Gastroesophageal sphincter (tissue), 4 donors: ENCODE measurements around the gene TRIM74. TPM values are rescaled to one million over a fixed set of nuclear protein-coding genes. Genes with fewer than 3 reads are reported as not detected.
"Not testable (repeated sequence)": the region's sequence is repeated elsewhere in the genome, so short reads cannot be mapped to it uniquely, and the experiment has no call there.

ENCODE experiments used
- ATAC-seq: fragments of 150-250 bp; one replicate; pipeline ENCODE4 v1.9.1; 2016; ENCODE audit warnings: mild to moderate bottlenecking, moderate library complexity
- H3K27ac ChIP-seq, 4 donors: fragments of 200-600 bp; sonication (generic) in 3 of 4; 1 replicate in 3 of 4; 2 replicates in 1 of 4; pipeline ENCODE4 v1.5.1; 2016 to 2019
- H3K27me3 ChIP-seq: fragments of 200-600 bp; sonication (generic); one replicate; pipeline ENCODE4 v1.5.1; 2019
- H3K36me3 ChIP-seq, 2 donors: fragments of 200-600 bp; sonication (generic); one replicate each; pipeline ENCODE4 v1.5.1; 2019; ENCODE audit warnings: control low read depth in 1 of 2
- H3K4me1 ChIP-seq, 3 donors: fragments of 200-600 bp; sonication (generic); 1 replicate in 2 of 3; 2 replicates in 1 of 3; pipeline ENCODE4 v1.5.1; 2016 to 2019; ENCODE audit warnings: control low read depth in 2 of 3
- H3K4me3 ChIP-seq, 2 donors: fragments of 200-600 bp; sonication (generic); one replicate each; pipeline ENCODE4 v1.5.1; 2019; ENCODE audit warnings: mild to moderate bottlenecking in 1 of 2, moderate library complexity in 1 of 2
- H3K9me3 ChIP-seq, 3 donors: fragments of 200-600 bp; sonication (generic); one replicate each; pipeline ENCODE4 v1.5.1; 2017 to 2019; ENCODE audit warnings: control low read depth in 2 of 3
- POLR2A ChIP-seq, 2 donors: fragments of 450-650 bp; IDR thresholded peaks; one replicate each; pipeline ENCODE4 v1.6.1; 2017; ENCODE audit warnings: antibody characterized with exemption in 2 of 2, mild to moderate bottlenecking in 2 of 2, moderate library complexity in 1 of 2
- POLR2AphosphoS5 ChIP-seq: sonication (generic); formaldehyde crosslinking; IDR thresholded peaks from one replicate; pipeline ENCODE4 v1.6.1; 2017; ENCODE audit warnings: antibody characterized with exemption
- WGBS, 2 donors: methylation state at CpG; one replicate each; pipeline ENCODE4 v1.1.5; 2018; ENCODE audit warnings: low coverage in 1 of 2; 5-methylcytosine and 5-hydroxymethylcytosine counted together
- total RNA-seq, 4 donors: library from RNA; depleted of rRNA; stranded (reverse); fragments of >200 nt; gene quantifications; one replicate each; pipeline ENCODE4 v1.1.0, GENCODE V29; 2016

TRIM74 gene
- 1 to 10 TPM in 1 of 4 donors, not detected in 3; 2.6 TPM for total RNA-seq

- H3K4me3 ChIP-seq, H3K27ac ChIP-seq, H3K36me3 ChIP-seq, H3K4me1 ChIP-seq, H3K27me3 ChIP-seq, ATAC-seq, H3K9me3 ChIP-seq: not testable (repeated sequence)
- 67 to 83% methylated on average over 12 to 15 of the region's 36 CpGs for WGBS, 2 donors
These were observed at the start of gene TRIM74 for GRCh38 chr7:72968980-72969516. Gene TRIM74 (minus strand): TSS chr7:72969466. CDS start chr7:72966157, 3,309 bp downstream.

- not testable (repeated sequence) for H3K9me3 ChIP-seq, H3K36me3 ChIP-seq, H3K27me3 ChIP-seq, ATAC-seq
- peaks cover 0 to 12% (median 3%) of the 10 kb centered on the region in 3 donors for H3K4me1 ChIP-seq
- peak overlapping the region in 1 of 2 donors; percentile 61 for H3K4me3 ChIP-seq
- WGBS, 2 donors: 8 to 11% methylated on average over 10 of the region's 10 CpGs
- peak overlapping the region; percentile 62 to 93 (median 86) for H3K27ac ChIP-seq
These were observed 37.2 kb upstream of the TRIM74 start for GRCh38 chr7:73006491-73006890.

GRCh38 chr7:73005693-73006447 is 36.6 kb upstream of the TRIM74 start:
- not testable (repeated sequence) for H3K36me3 ChIP-seq, H3K9me3 ChIP-seq, H3K27me3 ChIP-seq
- H3K4me3 ChIP-seq: peak overlapping the region; percentile 61 to 71
- peak; percentile 95 for TF ChIP-seq POLR2AphosphoS5
- TF ChIP-seq POLR2A (IDR thresholded peaks at IDR 0.05): peak; percentile 81 to 91
- H3K4me1 ChIP-seq: peaks cover 0 to 12% (median 3%) of the 10 kb centered on the region in 3 donors
- WGBS, 2 donors: 1% methylated on average over 16 of the region's 66 CpGs; no CpG with 5 or more reads in 1 of the 2 donors
- peak; percentile 95 for ATAC-seq
- H3K27ac ChIP-seq: peak overlapping the region; percentile 89 to 95 (median 93)

GRCh38 chr7:73005356-73005692 is 36.1 kb upstream of the TRIM74 start:
- peak; percentile 94 for ATAC-seq
- not testable (repeated sequence) for H3K36me3 ChIP-seq, H3K9me3 ChIP-seq, H3K27me3 ChIP-seq
- no CpG with 5 or more reads among the region's 30 CpGs for WGBS, 2 donors
- Histone ChIP-seq H3K4me3 (peak overlapping the region; percentile 61 to 71), H3K4me1 (peaks cover 0 to 12% (median 3%) of the 10 kb centered on the region in 3 donors), H3K27ac (peak overlapping the region; percentile 89 to 95 (median 93))

- no CpG with 5 or more reads among the region's 11 CpGs for WGBS, 2 donors
- not testable (repeated sequence) for ATAC-seq, H3K27ac ChIP-seq, H3K27me3 ChIP-seq, H3K4me3 ChIP-seq, H3K4me1 ChIP-seq, H3K36me3 ChIP-seq, H3K9me3 ChIP-seq
These were observed 28.7 kb upstream of the TRIM74 start for GRCh38 chr7:72997887-72998468.

- H3K4me3 ChIP-seq, H3K27me3 ChIP-seq, H3K36me3 ChIP-seq, H3K4me1 ChIP-seq, H3K27ac ChIP-seq, H3K9me3 ChIP-seq: not testable (repeated sequence)
- ATAC-seq: peak; percentile 43
- no CpG with 5 or more reads among the region's 8 CpGs for WGBS, 2 donors
These were observed 28.2 kb upstream of the TRIM74 start for GRCh38 chr7:72997447-72997846.

- not testable (repeated sequence) for H3K27ac ChIP-seq, H3K4me3 ChIP-seq, H3K4me1 ChIP-seq, ATAC-seq, H3K9me3 ChIP-seq, H3K27me3 ChIP-seq, H3K36me3 ChIP-seq
- 100% methylated on average over 3 of the region's 8 CpGs; no CpG with 5 or more reads in 1 of the 2 donors for WGBS, 2 donors
These were observed 26.2 kb upstream of the TRIM74 start for GRCh38 chr7:72995484-72995883.

GRCh38 chr7:72990146-72990913 is 21.1 kb upstream of the TRIM74 start:
- H3K4me1 ChIP-seq, H3K36me3 ChIP-seq, H3K27ac ChIP-seq, H3K4me3 ChIP-seq, H3K9me3 ChIP-seq, H3K27me3 ChIP-seq: not testable (repeated sequence)
- peak; percentile 60 for ATAC-seq
- WGBS, 2 donors: no CpG with 5 or more reads among the region's 14 CpGs

- not testable (repeated sequence) for H3K4me3 ChIP-seq, H3K36me3 ChIP-seq, H3K27me3 ChIP-seq, H3K9me3 ChIP-seq, H3K27ac ChIP-seq, ATAC-seq, H3K4me1 ChIP-seq
- WGBS, 2 donors: no CpG with 5 or more reads among the region's 11 CpGs
These were observed 12.8 kb upstream of the TRIM74 start for GRCh38 chr7:72982084-72982483.

GRCh38 chr7:72980382-72980781 is 11.1 kb upstream of the TRIM74 start:
- not testable (repeated sequence) for H3K9me3 ChIP-seq, ATAC-seq
- WGBS, 2 donors: no CpG with 5 or more reads among the region's 6 CpGs

GRCh38 chr7:72976434-72976833 is 7.2 kb upstream of the TRIM74 start:
- not testable (repeated sequence) for ATAC-seq, H3K4me1 ChIP-seq, H3K9me3 ChIP-seq, H3K27ac ChIP-seq, H3K36me3 ChIP-seq, H3K4me3 ChIP-seq, H3K27me3 ChIP-seq
- WGBS, 2 donors: 80% methylated on average over 1 of the region's 12 CpGs; no CpG with 5 or more reads in 1 of the 2 donors

More at GRCh38 chr7:72980382-72980781, 11.1 kb upstream of the TRIM74 start:
- H3K27me3 ChIP-seq, H3K4me3 ChIP-seq, H3K27ac ChIP-seq, H3K36me3 ChIP-seq, H3K4me1 ChIP-seq: not testable (repeated sequence)

- H3K9me3 ChIP-seq, H3K27me3 ChIP-seq, ATAC-seq, H3K36me3 ChIP-seq, H3K4me1 ChIP-seq, H3K4me3 ChIP-seq, H3K27ac ChIP-seq: not testable (repeated sequence)
- no CpG with 5 or more reads among the region's 55 CpGs for WGBS, 2 donors
These were observed 6.5 kb upstream of the TRIM74 start for GRCh38 chr7:72975656-72976286.
